HL-60/S4 treated with phorbol 12-myristate 13-acetate at 8.2 ng/mL for 4 days and 3 days (cell line): Measurements from ENCODE around the gene ASTN2.

ENCODE experiments used
- in situ Hi-C: fragments of 300-500 bp; cut with MboI; formaldehyde crosslinking; loops from 2 replicates; pipeline ENCODE4 v1.15.0; 2022; ENCODE audit warnings: low sequenced_read_pairs

ASTN2 gene

DNA sequence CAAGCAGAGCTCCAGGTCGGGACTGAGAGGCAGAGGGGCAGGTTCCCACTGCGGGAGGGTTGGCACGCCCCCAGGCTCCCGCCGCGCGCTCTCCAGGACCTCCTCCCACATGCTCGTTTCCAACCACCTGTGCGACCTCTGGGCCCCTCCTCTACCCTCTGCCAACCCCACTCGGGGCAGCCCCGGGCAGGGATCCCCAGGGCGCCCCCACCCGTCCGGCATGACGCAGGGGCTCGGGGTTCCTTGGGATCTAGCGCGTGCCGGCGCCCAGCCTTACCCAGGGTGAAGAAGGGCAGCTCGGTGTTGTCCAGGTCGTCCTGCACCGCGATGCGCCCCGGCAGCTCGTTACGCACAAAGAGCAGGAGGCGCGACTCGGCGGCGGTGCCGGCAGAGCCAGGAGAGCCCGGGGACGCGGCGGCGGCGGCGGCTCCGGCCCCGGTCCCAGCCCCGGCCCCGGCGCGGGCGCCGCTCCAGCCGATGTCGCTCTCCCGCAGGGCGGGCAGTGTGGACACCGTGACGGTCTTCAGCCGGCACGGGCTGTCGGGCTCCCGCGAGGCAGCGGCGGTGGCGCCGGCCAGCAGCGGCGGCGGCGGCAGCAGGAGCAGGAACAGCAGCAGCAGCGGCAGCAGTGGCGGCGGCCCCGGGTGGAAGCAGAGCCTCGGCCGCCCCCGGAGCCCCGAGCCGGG lies 494 bp downstream of the ASTN2 start:
- in situ Hi-C loops, result no loop called here

DNA sequence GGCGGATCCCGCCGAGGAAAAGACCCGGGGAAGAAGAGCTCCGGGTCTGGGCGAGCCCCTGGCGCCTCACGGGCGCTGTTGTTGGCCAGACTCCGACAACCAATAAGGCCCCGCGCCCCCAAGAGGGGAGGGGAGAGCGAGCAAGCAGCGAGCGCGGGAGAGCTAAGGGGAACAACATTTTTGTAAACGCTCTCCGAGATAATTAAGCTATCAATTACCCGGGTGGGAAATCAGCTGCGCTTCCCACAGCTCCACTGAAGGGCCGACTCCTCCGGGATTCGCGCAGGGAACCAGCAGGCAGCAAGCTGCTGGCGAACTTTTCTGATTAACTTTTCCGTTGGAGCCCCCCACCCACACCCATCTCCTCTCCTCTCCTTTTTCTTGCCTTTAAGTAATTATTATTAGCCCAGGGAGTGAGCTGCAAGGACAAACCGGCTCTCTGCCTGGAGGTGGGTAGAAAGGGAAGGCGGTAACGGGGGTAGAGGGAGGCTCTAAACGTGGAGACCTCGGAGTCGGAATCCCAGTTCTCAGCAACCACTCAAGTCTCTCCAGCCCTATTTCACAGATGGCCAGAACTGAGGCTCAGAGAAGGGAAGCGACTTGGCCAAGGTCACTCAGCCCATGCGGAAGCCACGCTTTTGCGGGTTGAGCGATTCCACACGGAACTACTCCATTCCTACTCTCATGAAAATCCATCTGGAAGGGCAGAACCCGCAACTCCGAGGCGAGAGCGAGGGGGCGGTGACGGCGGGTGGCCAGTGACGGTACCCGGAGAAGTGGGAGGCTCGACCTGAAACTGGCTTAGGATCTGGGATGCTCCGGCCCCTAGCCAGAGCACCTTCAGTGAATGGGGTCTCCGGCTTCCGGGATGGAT lies 1.3 kb downstream of the ASTN2 start:
- in situ Hi-C loops, result no loop called here

DNA sequence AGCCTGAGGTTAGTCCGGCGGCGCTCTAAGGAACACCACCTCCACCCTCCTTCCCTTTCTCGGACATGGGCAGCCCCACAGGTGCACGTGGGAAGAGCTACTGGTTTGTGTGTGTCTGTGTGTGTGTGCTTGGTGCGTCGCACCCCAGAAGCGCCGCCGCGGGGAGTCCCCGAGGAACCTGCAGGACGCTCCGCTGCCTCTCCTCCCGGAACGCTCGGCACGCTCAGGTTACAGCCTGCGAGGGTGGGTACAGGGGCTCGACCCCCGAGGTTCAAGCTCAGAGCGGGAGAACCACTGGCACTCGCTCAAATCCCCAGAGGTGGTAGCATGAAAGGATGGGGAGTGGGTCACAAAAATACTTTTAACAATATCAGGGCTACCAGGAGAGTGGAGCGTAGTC lies 2.0 kb downstream of the ASTN2 start:
- in situ Hi-C loops, result no loop called here

DNA sequence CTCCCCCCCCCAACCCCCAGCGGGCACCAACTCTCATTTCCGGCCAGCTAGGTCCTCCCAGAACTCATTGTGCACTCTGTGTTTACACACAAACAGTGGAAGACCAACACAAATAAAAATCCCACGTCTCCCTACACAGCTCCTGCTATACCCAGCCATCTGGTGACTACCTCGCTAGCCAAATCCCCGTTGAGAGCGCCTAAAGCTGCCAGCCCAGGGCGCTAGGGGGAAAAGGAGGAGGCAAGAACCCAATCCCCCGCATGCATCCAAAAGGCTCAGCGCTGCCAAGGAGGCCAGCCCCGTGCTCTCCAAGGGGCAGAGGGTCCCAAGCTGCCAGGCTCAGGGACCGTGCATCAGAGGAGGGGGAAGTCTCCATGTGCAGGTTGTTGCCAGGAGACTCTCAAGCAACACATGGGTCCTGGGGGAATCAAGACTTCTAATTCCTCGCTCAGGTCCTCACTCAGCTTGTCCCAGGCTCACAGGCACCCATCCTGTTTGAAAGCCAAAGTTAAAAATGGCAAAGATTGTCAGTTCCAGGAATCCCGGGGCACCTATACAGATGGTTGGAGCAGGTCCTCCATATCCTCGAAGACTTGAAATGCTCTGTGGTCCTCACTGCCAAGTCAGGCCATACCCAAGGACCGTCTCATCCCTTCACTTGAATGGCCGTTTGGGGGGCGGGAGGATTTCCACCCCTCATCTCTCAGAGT lies 2.7 kb downstream of the ASTN2 start:
- in situ Hi-C loops, result no loop called here

GRCh38 chr9:117411547-117411946 lies 3.3 kb downstream of the ASTN2 start:
- in situ Hi-C loops, result no loop called here

GRCh38 chr9:117409321-117409720 lies 5.5 kb downstream of the ASTN2 start:
- in situ Hi-C loops, result no loop called here

DNA sequence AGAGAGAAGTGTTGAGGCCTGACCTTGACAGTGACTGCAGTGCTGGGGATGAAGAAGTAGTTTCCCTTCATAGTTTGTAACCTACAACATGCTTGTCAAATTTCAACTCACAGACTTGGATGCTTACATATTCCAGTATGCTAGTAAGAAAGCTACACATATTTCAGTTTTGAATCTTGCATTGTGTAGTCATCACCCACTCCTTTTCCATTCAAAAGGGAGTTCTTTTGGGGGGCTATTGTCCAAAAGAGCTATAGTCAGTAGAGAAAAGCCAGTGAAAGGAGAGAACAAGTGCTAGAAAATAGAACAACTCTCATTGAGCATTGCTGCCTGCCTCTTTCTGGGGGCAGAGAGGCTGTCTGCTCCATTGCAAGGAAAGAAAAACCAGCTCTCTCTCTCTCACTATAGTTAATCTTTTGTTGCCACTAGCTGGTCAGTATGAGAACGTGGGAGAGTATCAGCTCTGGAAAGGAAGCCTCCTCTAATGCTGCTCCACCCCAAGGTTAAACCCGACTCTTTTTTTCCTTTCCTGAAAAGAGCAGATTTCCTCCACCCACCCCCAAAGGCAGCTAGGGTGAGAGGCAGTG lies 7.3 kb downstream of the ASTN2 start:
- in situ Hi-C loops, result no loop called here

GRCh38 chr9:117405950-117406705 lies 8.7 kb downstream of the ASTN2 start:
- in situ Hi-C loops, result no loop called here

GRCh38 chr9:117403848-117404247 lies 11.0 kb downstream of the ASTN2 start:
- in situ Hi-C loops, result no loop called here

DNA sequence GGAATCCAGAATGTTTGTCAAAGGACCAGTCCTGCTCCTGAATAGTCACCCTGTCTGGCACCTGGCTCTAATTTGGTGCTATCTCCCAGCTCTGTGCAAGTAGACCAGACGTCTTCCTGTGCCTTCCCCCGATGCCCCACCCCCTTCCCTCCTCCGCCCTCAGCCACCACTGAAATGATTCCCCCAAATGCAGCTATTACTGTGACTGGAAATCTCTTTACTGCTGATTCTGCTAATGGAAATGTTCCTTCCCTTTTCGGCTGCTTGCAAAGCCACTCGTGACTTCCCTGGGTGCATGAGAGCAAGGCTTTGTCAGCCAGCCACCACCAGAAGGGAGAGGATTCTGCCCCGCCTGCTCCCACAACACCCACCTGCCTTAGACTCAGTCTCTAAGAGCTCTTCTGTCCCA lies 11.4 kb downstream of the ASTN2 start:
- in situ Hi-C loops, result no loop called here

- in situ Hi-C loops, result no loop called here
Measured at GRCh38 chr9:117400171-117400570, 14.7 kb downstream of the ASTN2 start.

DNA sequence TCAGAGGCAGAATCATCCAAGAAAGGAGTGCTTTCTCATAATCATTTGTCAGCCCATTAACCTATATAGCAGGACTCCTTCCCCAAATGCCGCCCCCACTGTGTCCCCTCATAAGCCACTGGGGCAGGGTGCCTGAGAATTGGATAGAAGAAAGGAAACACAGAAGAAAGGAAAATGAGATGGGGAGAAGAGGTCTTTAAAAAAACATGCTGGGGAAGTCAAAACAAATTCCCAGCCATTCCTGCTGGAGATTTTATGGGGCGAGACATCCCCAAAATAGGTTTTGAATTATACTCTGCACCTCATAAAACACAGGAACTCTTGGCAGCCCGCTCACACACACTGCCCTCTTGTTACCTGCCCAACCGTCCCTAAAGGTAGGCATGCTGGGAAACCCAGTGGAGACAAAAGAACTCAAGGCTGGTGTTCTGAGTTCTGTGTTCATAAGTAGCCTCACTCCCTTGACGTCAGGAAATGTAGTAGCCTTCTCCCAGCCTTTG lies 19.7 kb downstream of the ASTN2 start:
- in situ Hi-C loops, result no loop called here

DNA sequence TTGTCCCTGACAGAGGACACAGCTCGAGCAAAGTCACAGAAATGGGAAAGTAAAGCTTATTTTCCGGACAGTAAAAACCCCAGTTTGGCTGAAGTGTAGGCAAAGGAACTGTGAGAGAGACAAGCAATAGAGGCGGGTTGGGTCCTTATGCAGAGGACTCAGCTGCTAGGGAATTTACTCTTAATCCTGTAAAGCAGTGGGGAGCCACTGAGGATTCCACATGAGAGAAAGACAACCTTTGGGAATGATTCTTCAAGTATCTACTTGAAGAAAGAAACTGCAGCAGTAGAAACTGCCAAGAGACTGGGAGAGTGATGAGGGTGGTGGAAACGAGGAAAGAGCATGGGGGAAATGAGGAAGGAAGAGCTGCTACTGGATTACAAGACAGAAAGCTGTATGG lies 20.2 kb downstream of the ASTN2 start:
- in situ Hi-C loops, result no loop called here

GRCh38 chr9:117392992-117393391 lies 21.9 kb downstream of the ASTN2 start:
- in situ Hi-C loops, result no loop called here

DNA sequence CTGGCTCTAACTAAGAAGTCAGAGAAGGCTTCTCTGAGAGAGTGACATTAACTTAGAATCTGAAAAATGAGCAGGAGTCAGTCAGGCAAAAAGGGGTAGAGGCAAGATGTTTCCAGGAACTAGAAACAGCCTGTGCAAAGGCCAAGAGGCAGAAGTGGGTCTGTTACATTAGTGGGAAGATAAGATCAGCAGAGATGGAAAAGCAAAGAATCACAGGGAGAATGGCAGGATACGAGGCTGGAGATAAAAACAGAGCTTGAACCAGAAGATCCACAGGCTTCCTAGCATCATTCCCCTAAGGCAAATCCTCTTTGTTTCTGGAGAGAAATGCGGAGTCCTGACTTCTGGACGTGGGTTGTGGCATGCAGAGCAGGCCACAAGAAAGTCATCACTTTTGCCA lies 27.4 kb downstream of the ASTN2 start:
- in situ Hi-C loops, result no loop called here

GRCh38 chr9:117379341-117379740 lies 35.5 kb downstream of the ASTN2 start:
- in situ Hi-C loops, result no loop called here

- in situ Hi-C loops, result no loop called here
Measured at GRCh38 chr9:117377046-117377445, 37.8 kb downstream of the ASTN2 start.

DNA sequence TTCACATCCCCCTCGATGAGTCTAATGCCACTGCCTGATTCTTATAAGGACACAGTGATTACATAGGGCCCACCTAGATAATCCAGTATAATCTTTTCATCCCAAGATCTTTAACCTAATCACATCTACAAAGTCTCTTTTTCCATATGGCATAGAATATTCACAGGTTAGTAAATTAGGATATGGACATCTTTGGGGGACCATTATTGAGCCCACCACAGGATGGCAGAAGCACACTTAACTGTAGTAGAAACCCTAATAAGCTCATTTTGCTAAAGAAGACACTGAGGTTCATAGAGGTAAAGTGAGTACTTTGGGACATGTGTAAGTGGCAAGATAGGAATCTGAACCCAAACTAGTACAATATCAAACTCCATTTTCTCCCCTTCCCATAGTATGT lies 38.9 kb downstream of the ASTN2 start:
- in situ Hi-C loops, result no loop called here

GRCh38 chr9:117374076-117374725 lies 40.7 kb downstream of the ASTN2 start:
- in situ Hi-C loops, result no loop called here

GRCh38 chr9:117368684-117369230 lies 46.1 kb downstream of the ASTN2 start:
- in situ Hi-C loops, result no loop called here
